Astrocyte (in vitro differentiated cells and primary cell): Measurements from ENCODE around the gene ITPK1.

Experiments used
- EZH2 ChIP-seq: IDR thresholded peaks from 2 replicates; pipeline ENCODE4 v1.6.1; 2012; ENCODE audit warnings: mild to moderate bottlenecking, low read length, inconsistent platforms; ENCODE audit not compliant: insufficient read depth
- TF ChIP-seq, protein P1 (sequence below): IDR thresholded peaks from 2 replicates; pipeline ENCODE4 v1.5.1; 2011; ENCODE audit warnings: low read depth, mild to moderate bottlenecking, inconsistent platforms, low read length, moderate library complexity; ENCODE audit not compliant: insufficient read depth

DNA sequence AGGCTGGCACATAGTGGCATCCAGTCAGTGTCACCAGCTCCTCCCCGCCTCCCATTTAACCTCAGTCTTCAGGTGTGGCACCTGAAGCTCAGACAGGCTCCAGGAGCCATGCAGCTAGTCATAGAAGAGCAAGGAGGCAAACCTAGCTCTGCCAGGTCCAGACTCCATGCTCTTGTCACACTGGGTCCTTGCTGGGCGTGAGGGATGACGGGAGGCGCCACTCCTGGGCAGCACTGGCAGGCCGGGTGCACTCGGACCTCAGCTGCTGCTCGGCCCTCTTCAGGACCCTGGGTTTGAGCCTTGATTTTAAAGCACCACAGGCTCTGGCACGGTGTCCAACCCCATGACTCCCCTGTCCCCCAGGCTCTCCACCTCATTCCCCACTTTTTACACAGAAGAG, 24.1 kb downstream of the ITPK1 start:
- TF ChIP-seq, protein P1, sequence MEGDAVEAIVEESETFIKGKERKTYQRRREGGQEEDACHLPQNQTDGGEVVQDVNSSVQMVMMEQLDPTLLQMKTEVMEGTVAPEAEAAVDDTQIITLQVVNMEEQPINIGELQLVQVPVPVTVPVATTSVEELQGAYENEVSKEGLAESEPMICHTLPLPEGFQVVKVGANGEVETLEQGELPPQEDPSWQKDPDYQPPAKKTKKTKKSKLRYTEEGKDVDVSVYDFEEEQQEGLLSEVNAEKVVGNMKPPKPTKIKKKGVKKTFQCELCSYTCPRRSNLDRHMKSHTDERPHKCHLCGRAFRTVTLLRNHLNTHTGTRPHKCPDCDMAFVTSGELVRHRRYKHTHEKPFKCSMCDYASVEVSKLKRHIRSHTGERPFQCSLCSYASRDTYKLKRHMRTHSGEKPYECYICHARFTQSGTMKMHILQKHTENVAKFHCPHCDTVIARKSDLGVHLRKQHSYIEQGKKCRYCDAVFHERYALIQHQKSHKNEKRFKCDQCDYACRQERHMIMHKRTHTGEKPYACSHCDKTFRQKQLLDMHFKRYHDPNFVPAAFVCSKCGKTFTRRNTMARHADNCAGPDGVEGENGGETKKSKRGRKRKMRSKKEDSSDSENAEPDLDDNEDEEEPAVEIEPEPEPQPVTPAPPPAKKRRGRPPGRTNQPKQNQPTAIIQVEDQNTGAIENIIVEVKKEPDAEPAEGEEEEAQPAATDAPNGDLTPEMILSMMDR = no peak
- TF ChIP-seq EZH2 = no peak
